HG03469 (cell line): ENCODE data around the gene CDH8.
"Not testable (repeated sequence)": the region's sequence is repeated elsewhere in the genome, so short reads cannot be mapped to it uniquely, and the experiment has no call there.

Experiments
- ATAC-seq: cut with Tn5 transposase; IDR thresholded peaks from one replicate; pipeline ENCODE4 v1.9.1; 2021; ENCODE audit warnings: mild to moderate bottlenecking, moderate library complexity, moderate number of reproducible peaks; ENCODE audit not compliant: unreplicated experiment

CDH8 gene

GRCh38 chr16:61872778-61873119, 163.5 kb downstream of the CDH8 start:
- no peak for ATAC-seq

- ATAC-seq: no peak
These were observed 164.1 kb downstream of the CDH8 start for GRCh38 chr16:61871837-61872777.

- ATAC-seq: no peak
These were observed 173.8 kb downstream of the CDH8 start for GRCh38 chr16:61862221-61863155.

- no peak for ATAC-seq
These were observed 177.2 kb downstream of the CDH8 start for GRCh38 chr16:61858988-61859387.

GRCh38 chr16:61842666-61843065, 193.6 kb downstream of the CDH8 start:
- no peak for ATAC-seq

- no peak for ATAC-seq
These were observed 199.3 kb downstream of the CDH8 start for GRCh38 chr16:61836804-61837393.

GRCh38 chr16:61834082-61834481, 202.2 kb downstream of the CDH8 start:
- no peak for ATAC-seq

GRCh38 chr16:61831351-61831917, 204.8 kb downstream of the CDH8 start:
- no peak for ATAC-seq

GRCh38 chr16:61829631-61830030, 206.6 kb downstream of the CDH8 start:
- ATAC-seq: no peak

GRCh38 chr16:61823326-61823725, 212.9 kb downstream of the CDH8 start:
- no peak for ATAC-seq

GRCh38 chr16:61820820-61821219, 215.4 kb downstream of the CDH8 start:
- ATAC-seq: no peak

GRCh38 chr16:61820398-61820797, 215.8 kb downstream of the CDH8 start:
- ATAC-seq: no peak

- ATAC-seq: no peak
These were observed 217.4 kb downstream of the CDH8 start for GRCh38 chr16:61818850-61819249.

GRCh38 chr16:61817583-61818278, 218.5 kb downstream of the CDH8 start:
- no peak for ATAC-seq

GRCh38 chr16:61814726-61815347, 221.4 kb downstream of the CDH8 start:
- no peak for ATAC-seq

GRCh38 chr16:61813339-61813738, 222.9 kb downstream of the CDH8 start:
- no peak for ATAC-seq

GRCh38 chr16:61812251-61812650, 224.0 kb downstream of the CDH8 start:
- ATAC-seq: no peak

GRCh38 chr16:61807551-61807950, 228.7 kb downstream of the CDH8 start:
- no peak for ATAC-seq

- ATAC-seq: not testable (repeated sequence)
These were observed 235.0 kb downstream of the CDH8 start for GRCh38 chr16:61801217-61801616.

- no peak for ATAC-seq
These were observed 237.5 kb downstream of the CDH8 start for GRCh38 chr16:61798741-61799140.
